ENCODE results near the gene AHR.

Gene AHR

DNA sequence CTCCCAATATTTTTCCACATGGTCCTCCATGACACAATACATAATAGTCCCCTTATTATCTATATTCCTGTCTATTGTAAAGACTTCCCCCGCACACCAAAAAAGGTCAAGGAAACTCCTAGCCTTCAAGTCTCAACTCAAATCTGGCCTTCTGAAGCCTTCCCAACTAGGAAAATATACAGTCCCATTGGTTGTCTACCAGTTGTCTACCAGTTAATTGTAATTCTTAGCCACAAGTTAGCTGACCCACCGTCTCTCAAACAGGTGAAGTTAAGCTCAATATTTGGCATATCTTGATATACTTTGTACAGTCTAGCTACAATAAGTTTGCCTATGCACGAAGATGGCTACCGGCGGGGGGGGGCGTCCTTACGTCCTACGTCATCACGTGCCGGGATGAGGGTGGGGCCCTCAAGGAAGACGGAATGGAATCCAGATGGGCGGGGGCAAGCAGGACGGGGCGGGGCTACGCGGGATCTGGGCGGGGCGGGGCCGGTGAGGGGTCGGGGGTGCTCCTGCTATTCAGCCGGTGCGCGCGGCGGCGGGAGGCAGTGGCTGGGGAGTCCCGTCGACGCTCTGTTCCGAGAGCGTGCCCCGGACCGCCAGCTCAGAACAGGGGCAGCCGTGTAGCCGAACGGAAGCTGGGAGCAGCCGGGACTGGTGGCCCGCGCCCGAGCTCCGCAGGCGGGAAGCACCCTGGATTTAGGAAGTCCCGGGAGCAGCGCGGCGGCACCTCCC lies at the start of gene AHR:
TSS of gene AHR (plus strand) at position 551 of the 738 bp plus-strand sequence. CDS start 613 bp downstream, outside the sequence.
- TF ChIP-seq, protein P1, sequence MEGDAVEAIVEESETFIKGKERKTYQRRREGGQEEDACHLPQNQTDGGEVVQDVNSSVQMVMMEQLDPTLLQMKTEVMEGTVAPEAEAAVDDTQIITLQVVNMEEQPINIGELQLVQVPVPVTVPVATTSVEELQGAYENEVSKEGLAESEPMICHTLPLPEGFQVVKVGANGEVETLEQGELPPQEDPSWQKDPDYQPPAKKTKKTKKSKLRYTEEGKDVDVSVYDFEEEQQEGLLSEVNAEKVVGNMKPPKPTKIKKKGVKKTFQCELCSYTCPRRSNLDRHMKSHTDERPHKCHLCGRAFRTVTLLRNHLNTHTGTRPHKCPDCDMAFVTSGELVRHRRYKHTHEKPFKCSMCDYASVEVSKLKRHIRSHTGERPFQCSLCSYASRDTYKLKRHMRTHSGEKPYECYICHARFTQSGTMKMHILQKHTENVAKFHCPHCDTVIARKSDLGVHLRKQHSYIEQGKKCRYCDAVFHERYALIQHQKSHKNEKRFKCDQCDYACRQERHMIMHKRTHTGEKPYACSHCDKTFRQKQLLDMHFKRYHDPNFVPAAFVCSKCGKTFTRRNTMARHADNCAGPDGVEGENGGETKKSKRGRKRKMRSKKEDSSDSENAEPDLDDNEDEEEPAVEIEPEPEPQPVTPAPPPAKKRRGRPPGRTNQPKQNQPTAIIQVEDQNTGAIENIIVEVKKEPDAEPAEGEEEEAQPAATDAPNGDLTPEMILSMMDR (IDR thresholded peaks at IDR 0.05), result no peak
- Histone ChIP-seq H3K4me3 (peak within 1 kb of the TSS; percentile 99), H3K27ac (peak within 1 kb of the TSS; percentile 96)
- DNase-seq (ENCODE audit: low spot score), result peak; percentile 95

DNA sequence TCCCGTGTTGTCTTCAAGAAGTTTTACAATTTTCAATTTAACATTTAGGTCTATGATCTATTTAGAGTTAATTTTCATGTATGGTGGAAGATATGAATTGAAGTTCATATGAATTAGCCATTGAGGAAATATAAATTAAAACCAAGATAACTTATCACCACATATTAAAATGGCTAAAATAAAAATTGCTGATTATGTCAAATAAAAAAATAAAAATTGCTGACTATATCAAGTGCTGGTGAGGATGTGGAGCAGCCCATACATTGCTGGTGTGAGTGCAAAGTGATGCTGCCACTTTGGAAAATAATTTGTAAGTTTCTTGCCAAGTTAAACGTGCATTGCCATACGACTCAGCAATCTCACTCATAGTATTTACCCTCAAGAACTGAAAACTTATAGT lies 44.6 kb upstream of the AHR start:
- Histone ChIP-seq H3K27ac (no peak overlapping the region), H3K4me3 (no peak overlapping the region)
- TF ChIP-seq, protein P1 (IDR thresholded peaks at IDR 0.05), result no peak
- DNase-seq (ENCODE audit: low spot score), result no peak

DNA sequence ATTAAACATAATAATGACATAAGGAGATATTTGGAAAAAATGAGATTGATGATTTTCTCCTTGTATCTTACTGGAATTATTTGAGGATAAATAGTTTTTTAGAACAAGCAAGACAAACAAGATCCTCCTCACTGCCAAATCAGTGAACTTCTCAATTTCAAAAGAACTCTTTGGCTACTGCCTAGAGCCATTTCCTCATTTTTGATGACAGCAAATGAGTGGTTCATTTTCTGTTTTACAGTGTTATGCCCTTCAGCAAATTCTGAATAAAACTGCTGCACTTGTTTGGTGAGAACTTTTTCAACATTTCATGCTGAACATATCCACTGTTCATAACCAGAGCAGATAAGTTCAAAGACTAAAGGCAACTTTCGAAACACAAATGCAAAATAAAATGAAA lies 42.5 kb upstream of the AHR start:
- DNase-seq (ENCODE audit: low spot score), result no peak
- TF ChIP-seq, protein P1 (IDR thresholded peaks at IDR 0.05), result no peak
- Histone ChIP-seq H3K4me3 (no peak overlapping the region), H3K27ac (no peak overlapping the region)

DNA sequence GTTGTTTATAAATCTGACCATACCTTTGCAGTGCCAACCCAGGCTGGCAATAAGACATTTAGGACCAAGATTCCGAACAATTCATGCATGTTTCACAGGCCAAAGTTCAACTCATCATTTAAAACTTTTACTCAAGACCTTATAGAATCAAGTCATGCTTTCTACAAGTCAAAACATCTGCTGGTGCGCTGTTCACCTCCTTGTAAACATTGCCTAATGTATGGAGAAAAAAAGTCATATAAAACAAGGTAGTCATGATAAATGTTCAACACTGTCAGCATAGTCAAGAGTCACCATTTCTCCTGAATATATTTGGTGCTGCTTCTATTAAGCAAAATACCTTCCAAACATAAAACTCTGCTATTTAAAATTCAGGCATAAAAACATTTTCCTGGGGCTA lies 42.1 kb upstream of the AHR start:
- TF ChIP-seq, protein P1 (IDR thresholded peaks at IDR 0.05), result no peak
- Histone ChIP-seq H3K27ac (no peak overlapping the region), H3K4me3 (no peak overlapping the region)
- DNase-seq (ENCODE audit: low spot score), result no peak

DNA sequence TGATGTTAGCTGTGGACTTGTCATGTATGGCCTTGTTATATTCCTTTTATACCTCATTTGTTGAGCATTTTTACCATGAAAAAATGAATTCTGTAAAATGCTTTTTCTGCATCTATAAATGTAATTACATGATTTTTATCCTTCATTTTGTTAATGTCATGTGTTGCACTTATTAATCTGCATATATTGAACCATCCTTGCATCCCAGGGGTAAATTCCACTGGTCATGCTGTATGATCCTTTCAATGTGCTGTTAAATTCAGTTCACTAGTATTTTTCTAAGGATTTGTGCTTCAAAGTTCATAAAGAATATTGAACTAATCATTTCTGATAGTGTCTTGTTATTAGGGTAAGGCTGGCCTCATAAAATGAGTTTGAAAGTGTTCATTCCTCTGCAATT lies 31.9 kb upstream of the AHR start:
- H3K4me3 ChIP-seq, result no peak overlapping the region
- no peak overlapping the region for H3K27ac ChIP-seq
- TF ChIP-seq, protein P1 (IDR thresholded peaks at IDR 0.05), result no peak
- no peak for DNase-seq (ENCODE audit: low spot score)

DNA sequence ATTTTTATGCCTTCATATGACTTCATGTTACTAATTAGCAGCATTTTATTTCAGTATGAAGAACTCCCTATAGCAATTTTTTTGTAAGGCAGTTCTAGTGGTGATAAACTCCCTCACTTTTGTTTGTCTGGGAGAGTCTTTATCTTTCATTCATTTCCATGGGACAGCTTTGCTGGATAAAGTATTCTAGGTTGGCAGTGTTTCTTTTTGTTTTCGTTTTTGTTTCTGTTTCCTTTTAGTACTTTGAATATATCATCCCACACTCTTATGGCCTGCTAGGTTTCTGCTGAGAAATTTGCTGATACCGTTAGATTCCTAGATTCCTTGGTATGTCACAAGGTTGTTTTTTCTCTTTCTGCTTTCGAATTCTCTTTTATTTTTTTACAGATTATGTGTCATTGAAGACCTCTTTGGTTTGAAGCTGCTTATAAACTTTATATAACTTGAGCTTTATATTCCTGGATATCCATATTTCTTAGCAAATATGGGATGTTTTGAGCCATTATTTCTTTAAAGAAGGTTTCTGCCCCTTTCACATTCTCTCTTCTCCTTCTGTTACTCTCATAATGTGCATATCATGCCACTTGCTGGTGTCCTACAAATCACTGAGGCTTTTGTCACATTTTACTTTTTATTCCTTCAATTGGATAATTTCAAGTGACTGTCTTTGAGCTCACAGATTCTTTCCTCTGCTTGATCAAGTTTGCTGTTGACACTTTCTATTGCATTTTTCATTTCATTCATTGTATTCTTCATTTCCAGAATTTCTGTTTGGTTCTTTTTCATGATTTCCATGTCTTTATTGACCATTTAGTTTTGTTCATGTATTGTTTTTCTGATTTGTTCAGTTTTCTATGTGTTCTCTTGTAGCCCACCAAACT lies 28.9 kb upstream of the AHR start:
- no peak for DNase-seq (ENCODE audit: low spot score)
- no peak overlapping the region for H3K27ac ChIP-seq
- TF ChIP-seq, protein P1 (IDR thresholded peaks at IDR 0.05), result no peak
- H3K4me3 ChIP-seq, result no peak overlapping the region

Data from coronary artery (tissue), 2 donors.